Measurements from ENCODE around the gene IDS. TPM values are rescaled to one million over a fixed set of nuclear protein-coding genes. Genes with fewer than 3 reads are reported as not detected.
"Not testable (repeated sequence)": the region's sequence is repeated elsewhere in the genome, so short reads cannot be mapped to it uniquely, and the experiment has no call there.

IDS gene
- total and polyA plus RNA-seq, 9 donors = 53.3 to 122 (median 76.1) TPM

- 57 to 71% (median 65%) methylated on average over 2 of the region's 2 CpGs for WGBS, 3 donors
- Histone ChIP-seq H3K4me1 (ENCODE audit: insufficient read depth) (no peaks in the 10 kb centered on the region), H3K9me3 (no peaks in the 10 kb centered on the region), H3K27me3 (no peaks in the 10 kb centered on the region), H3K27ac (no peak overlapping the region), H3K4me3 (no peak overlapping the region), H3K36me3 (no peaks in the 10 kb centered on the region)
- no peak for DNase-seq
- TF ChIP-seq CTCF (IDR thresholded peaks at IDR 0.05) (no peak), EP300 (IDR thresholded peaks at IDR 0.05) (no peak), POLR2A (IDR thresholded peaks at IDR 0.05) (no peak)
- intact Hi-C loops (cut with DNase I) = no loop called here
These were observed 17.8 kb upstream of the IDS start for GRCh38 chrX:149522916-149523315.

GRCh38 chrX:149521438-149521837 is 16.3 kb upstream of the IDS start:
- no peak overlapping the region for H3K4me3 ChIP-seq
- intact Hi-C loops (cut with DNase I) = no loop called here
- DNase-seq = no peak
- TF ChIP-seq CTCF (IDR thresholded peaks at IDR 0.05) = no peak
- no peak for TF ChIP-seq EP300 (IDR thresholded peaks at IDR 0.05)
- TF ChIP-seq POLR2A (IDR thresholded peaks at IDR 0.05) = no peak
- no peak overlapping the region for H3K27ac ChIP-seq
- H3K9me3 ChIP-seq = no peaks in the 10 kb centered on the region
- H3K27me3 ChIP-seq = no peaks in the 10 kb centered on the region
- H3K4me1 ChIP-seq (ENCODE audit: insufficient read depth) = no peaks in the 10 kb centered on the region
- no peaks in the 10 kb centered on the region for H3K36me3 ChIP-seq
- WGBS, 3 donors = 61 to 69% (median 65%) methylated on average over 9 of the region's 9 CpGs

GRCh38 chrX:149520636-149521277 is 15.7 kb upstream of the IDS start:
- H3K27ac ChIP-seq; DNase-seq; H3K36me3 ChIP-seq; H3K4me3 ChIP-seq; H3K4me1 ChIP-seq (ENCODE audit: insufficient read depth); H3K9me3 ChIP-seq; intact Hi-C loops (cut with DNase I); H3K27me3 ChIP-seq: not testable (repeated sequence)
- WGBS, 3 donors = 47 to 64% (median 52%) methylated on average over 3 of the region's 3 CpGs

- Histone ChIP-seq H3K27me3 (no peaks in the 10 kb centered on the region), H3K4me1 (ENCODE audit: insufficient read depth) (no peaks in the 10 kb centered on the region), H3K9me3 (no peaks in the 10 kb centered on the region), H3K27ac (no peak overlapping the region), H3K4me3 (no peak overlapping the region), H3K36me3 (no peaks in the 10 kb centered on the region)
- DNase-seq = no peak
- 67 to 82% (median 80%) methylated on average over 7 of the region's 7 CpGs for WGBS, 3 donors
- TF ChIP-seq POLR2A (IDR thresholded peaks at IDR 0.05) = no peak
- TF ChIP-seq CTCF (IDR thresholded peaks at IDR 0.05) = no peak
- no peak for TF ChIP-seq EP300 (IDR thresholded peaks at IDR 0.05)
- intact Hi-C loops (cut with DNase I) = no loop called here
These were observed 13.1 kb upstream of the IDS start for GRCh38 chrX:149518236-149518635.

- H3K4me3 ChIP-seq = no peak overlapping the region
- WGBS, 3 donors = 62 to 69% (median 66%) methylated on average over 1 of the region's 1 CpG
- no peaks in the 10 kb centered on the region for H3K9me3 ChIP-seq
- no peaks in the 10 kb centered on the region for H3K4me1 ChIP-seq (ENCODE audit: insufficient read depth)
- no peaks in the 10 kb centered on the region for H3K27me3 ChIP-seq
- H3K27ac ChIP-seq = no peak overlapping the region
- no peaks in the 10 kb centered on the region for H3K36me3 ChIP-seq
- TF ChIP-seq CTCF (IDR thresholded peaks at IDR 0.05) (no peak), EP300 (IDR thresholded peaks at IDR 0.05) (no peak), POLR2A (IDR thresholded peaks at IDR 0.05) (no peak)
- no peak for DNase-seq
- intact Hi-C loops (cut with DNase I) = no loop called here
These were observed 12.2 kb upstream of the IDS start for GRCh38 chrX:149517308-149517707.

Measured in ovary (tissue), 9 donors.